BLaER1 treated with 17β-estradiol and CSF1 and Interleukin-3, amounts not matched to agents 10 nM and 100 nM (cell line): ENCODE measurements around the gene THBS1.
A peak's percentile ranks its signal among the peaks of the same experiment; 100 is the strongest.

Source experiments
- H3K27ac ChIP-seq, 11 experiments: shearing (Covaris generic); formaldehyde crosslinking; 2 replicates each; pipeline ENCODE4 v1.8.1; 2022
- H3K27me3 ChIP-seq, 11 experiments: shearing (Covaris generic); formaldehyde crosslinking; 2 replicates each; pipeline ENCODE4 v1.8.1; 2022
- H3K36me3 ChIP-seq, 11 experiments: shearing (Covaris generic); formaldehyde crosslinking; 2 replicates each; pipeline ENCODE4 v1.8.1; 2022
- H3K4me1 ChIP-seq, 10 experiments: shearing (Covaris generic); formaldehyde crosslinking; 2 replicates each; pipeline ENCODE4 v1.8.1; 2022
- H3K4me2 ChIP-seq, 11 experiments: shearing (Covaris generic); formaldehyde crosslinking; 2 replicates each; pipeline ENCODE4 v1.8.1; 2022
- H3K4me3 ChIP-seq, 10 experiments: shearing (Covaris generic); formaldehyde crosslinking; 2 replicates each; pipeline ENCODE4 v1.8.1; 2022
- H3K9ac ChIP-seq, 11 experiments: shearing (Covaris generic); formaldehyde crosslinking; 2 replicates each; pipeline ENCODE4 v1.8.1; 2022
- H3K9me3 ChIP-seq, 11 experiments: shearing (Covaris generic); formaldehyde crosslinking; replicated peaks in 1 of 11; 2 replicates each; pipeline ENCODE4 v1.8.1; 2022
- H4K20me1 ChIP-seq, 11 experiments: shearing (Covaris generic); formaldehyde crosslinking; 2 replicates each; pipeline ENCODE4 v1.8.1; 2022
- Cebpa-rat ChIP-seq, 11 experiments: shearing (Covaris generic); IDR thresholded peaks; 2 replicates each; pipeline ENCODE4 v1.8.1; 2022

Gene THBS1

DNA sequence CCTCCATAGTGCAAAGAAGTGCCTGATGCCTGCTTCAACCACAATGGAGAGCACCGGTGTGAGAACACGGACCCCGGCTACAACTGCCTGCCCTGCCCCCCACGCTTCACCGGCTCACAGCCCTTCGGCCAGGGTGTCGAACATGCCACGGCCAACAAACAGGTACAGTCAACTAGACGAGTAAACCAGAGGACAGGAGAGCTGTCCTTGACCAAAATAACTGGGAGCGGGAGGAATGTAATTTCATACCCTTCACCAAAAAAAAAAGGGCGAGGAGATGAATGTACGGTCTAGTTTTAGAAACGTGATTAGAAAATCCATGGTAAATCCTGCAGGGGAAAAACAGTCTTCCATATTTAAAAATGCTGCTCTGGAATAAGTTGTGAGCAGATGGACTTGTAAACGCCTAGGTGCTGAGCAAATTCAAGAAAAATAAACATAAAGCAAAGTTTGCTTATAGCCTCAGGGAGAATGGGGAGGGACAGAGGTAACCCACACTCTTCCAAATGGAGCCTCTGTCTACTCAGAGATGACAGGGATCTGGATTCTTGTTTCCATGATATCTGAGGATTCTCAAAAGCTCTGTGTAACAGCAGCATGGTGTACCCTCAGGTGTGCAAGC lies 8.4 kb downstream of the THBS1 start:
- peaks cover 0 to 8% (median 0%) of the 10 kb centered on the region in 10 experiments; a peak in 1 of 20 replicates for H3K4me1 ChIP-seq
- no peak overlapping the region for H3K4me2 ChIP-seq
- no peak overlapping the region for H3K9ac ChIP-seq
- H3K4me3 ChIP-seq, result no peak overlapping the region
- H4K20me1 ChIP-seq, result peaks cover 0 to 12% (median 0%) of the 10 kb centered on the region in 11 experiments; a peak in 1 of 22 replicates
- H3K36me3 ChIP-seq, result peaks cover 0 to 94% (median 0%) of the 10 kb centered on the region in 11 experiments; a peak in 5 of 22 replicates
- H3K27ac ChIP-seq, result no peak overlapping the region
- no peak for TF ChIP-seq Cebpa-rat (IDR thresholded peaks at IDR 0.05)
- H3K9me3 ChIP-seq, result no peaks in the 10 kb centered on the region
- no peaks in the 10 kb centered on the region; a peak in 1 of 22 replicates for H3K27me3 ChIP-seq

DNA sequence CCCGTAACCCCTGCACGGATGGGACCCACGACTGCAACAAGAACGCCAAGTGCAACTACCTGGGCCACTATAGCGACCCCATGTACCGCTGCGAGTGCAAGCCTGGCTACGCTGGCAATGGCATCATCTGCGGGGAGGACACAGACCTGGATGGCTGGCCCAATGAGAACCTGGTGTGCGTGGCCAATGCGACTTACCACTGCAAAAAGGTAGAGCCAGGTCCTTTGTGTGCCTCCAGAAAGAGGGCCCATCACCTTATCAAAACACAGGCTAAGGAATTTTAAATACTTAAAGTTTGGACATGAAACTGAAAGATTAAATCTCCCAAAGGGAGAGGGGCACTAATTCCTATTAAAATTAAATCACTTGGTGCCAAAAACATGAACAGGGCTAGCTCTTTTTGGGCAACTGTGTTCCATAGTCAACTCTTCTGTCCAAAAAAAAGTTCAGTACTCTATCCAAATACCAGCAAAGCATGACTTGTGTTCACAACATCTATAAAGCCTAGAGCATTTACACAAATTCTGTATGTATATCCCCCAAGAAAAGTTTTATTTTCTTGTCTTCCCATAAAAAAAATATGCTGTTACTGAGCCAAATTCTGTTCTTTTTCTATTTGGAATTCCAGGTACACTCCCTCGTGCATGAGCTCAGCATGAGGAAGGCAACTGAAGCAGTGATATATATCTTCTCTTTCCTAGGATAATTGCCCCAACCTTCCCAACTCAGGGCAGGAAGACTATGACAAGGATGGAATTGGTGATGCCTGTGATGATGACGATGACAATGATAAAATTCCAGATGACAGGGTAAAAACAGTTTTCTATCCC lies 9.2 kb downstream of the THBS1 start:
- Histone ChIP-seq H3K9ac (no peak overlapping the region), H3K4me3 (no peak overlapping the region), H3K4me2 (no peak overlapping the region), H3K9me3 (no peaks in the 10 kb centered on the region), H3K27ac (no peak overlapping the region), H4K20me1 (peaks cover 0 to 7% (median 0%) of the 10 kb centered on the region in 11 experiments; a peak in 1 of 22 replicates), H3K36me3 (peaks cover 0 to 95% (median 0%) of the 10 kb centered on the region in 11 experiments; a peak in 5 of 22 replicates), H3K4me1 (peaks cover 0 to 8% (median 0%) of the 10 kb centered on the region in 10 experiments; a peak in 1 of 20 replicates), H3K27me3 (no peaks in the 10 kb centered on the region)
- TF ChIP-seq Cebpa-rat (IDR thresholded peaks at IDR 0.05), result no peak

- H3K27me3 ChIP-seq, result no peaks in the 10 kb centered on the region
- H3K4me2 ChIP-seq, result no peak overlapping the region
- TF ChIP-seq Cebpa-rat (IDR thresholded peaks at IDR 0.05), result no peak
Observed at GRCh38 chr15:39591141-39591895, 10.4 kb downstream of the THBS1 start.

DNA sequence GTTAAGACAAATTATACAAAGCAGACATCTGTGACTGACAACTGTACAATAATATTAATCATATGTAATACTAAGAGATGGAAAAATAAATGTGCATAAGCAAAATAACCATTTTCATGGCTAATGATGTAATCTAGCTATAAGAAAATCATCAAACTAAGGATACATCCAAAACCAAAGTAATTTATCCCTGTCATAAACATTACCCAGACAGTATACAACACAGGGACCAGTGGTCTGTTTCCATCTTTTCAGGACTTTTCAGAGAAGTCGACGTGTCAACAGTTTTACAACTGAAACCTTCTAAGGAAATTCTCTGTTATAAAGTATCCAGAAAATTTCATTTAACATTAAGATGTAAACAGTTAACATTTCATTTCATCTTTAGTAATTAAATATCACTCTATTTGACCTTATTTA lies 11.0 kb downstream of the THBS1 start:
- no peak overlapping the region for H3K4me3 ChIP-seq
- H3K4me1 ChIP-seq, result peaks cover 0 to 8% (median 0%) of the 10 kb centered on the region in 10 experiments; a peak in 1 of 20 replicates
- H3K27ac ChIP-seq, result no peak overlapping the region
- no peaks in the 10 kb centered on the region for H4K20me1 ChIP-seq
- no peak overlapping the region for H3K9ac ChIP-seq
- H3K36me3 ChIP-seq, result peaks cover 0 to 86% (median 0%) of the 10 kb centered on the region in 11 experiments; a peak in 5 of 22 replicates
- no peak for TF ChIP-seq Cebpa-rat (IDR thresholded peaks at IDR 0.05)
- no peaks in the 10 kb centered on the region for H3K9me3 ChIP-seq
- no peaks in the 10 kb centered on the region for H3K27me3 ChIP-seq
- H3K4me2 ChIP-seq, result no peak overlapping the region

More at GRCh38 chr15:39591141-39591895, 10.4 kb downstream of the THBS1 start:
- Histone ChIP-seq H3K9ac (no peak overlapping the region), H3K4me3 (no peak overlapping the region), H3K4me1 (peaks cover 0 to 8% (median 0%) of the 10 kb centered on the region in 10 experiments; a peak in 1 of 20 replicates), H3K36me3 (peaks cover 0 to 92% (median 0%) of the 10 kb centered on the region in 11 experiments; a peak in 5 of 22 replicates), H3K27ac (no peak overlapping the region), H3K9me3 (no peaks in the 10 kb centered on the region), H4K20me1 (no peaks in the 10 kb centered on the region)

DNA sequence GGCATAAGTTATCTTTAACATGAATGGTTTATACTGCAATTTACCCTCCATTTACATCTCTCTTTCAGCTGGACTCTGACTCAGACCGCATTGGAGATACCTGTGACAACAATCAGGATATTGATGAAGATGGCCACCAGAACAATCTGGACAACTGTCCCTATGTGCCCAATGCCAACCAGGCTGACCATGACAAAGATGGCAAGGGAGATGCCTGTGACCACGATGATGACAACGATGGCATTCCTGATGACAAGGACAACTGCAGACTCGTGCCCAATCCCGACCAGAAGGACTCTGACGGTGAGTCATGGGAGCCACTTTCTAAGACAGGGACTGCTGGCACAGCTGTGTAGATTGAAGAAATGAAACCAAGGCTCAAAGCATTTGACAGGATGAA lies 11.6 kb downstream of the THBS1 start:
- Histone ChIP-seq H3K27ac (no peak overlapping the region), H3K4me1 (peaks cover 0 to 8% (median 0%) of the 10 kb centered on the region in 10 experiments; a peak in 1 of 20 replicates), H3K9me3 (no peaks in the 10 kb centered on the region), H3K4me2 (0 out of 22 replicates have a peak overlapping the region, but pooled peaks of 1 of the 11 experiments have one; percentile 15), H3K27me3 (no peaks in the 10 kb centered on the region), H3K36me3 (peaks cover 0 to 80% (median 0%) of the 10 kb centered on the region in 11 experiments; a peak in 5 of 22 replicates), H4K20me1 (no peaks in the 10 kb centered on the region), H3K4me3 (no peak overlapping the region), H3K9ac (no peak overlapping the region)
- no peak for TF ChIP-seq Cebpa-rat (IDR thresholded peaks at IDR 0.05)

- Histone ChIP-seq H3K4me2 (0 out of 22 replicates have a peak overlapping the region, but pooled peaks of 1 of the 11 experiments have one; percentile 15), H4K20me1 (no peaks in the 10 kb centered on the region), H3K9me3 (no peaks in the 10 kb centered on the region), H3K4me1 (peaks cover 0 to 8% (median 0%) of the 10 kb centered on the region in 10 experiments; a peak in 1 of 20 replicates), H3K9ac (no peak overlapping the region), H3K27ac (no peak overlapping the region), H3K36me3 (peaks cover 0 to 73% (median 0%) of the 10 kb centered on the region in 11 experiments; a peak in 5 of 22 replicates), H3K4me3 (no peak overlapping the region), H3K27me3 (no peaks in the 10 kb centered on the region)
- no peak for TF ChIP-seq Cebpa-rat (IDR thresholded peaks at IDR 0.05)
Observed at GRCh38 chr15:39593071-39593655, 12.3 kb downstream of the THBS1 start.

DNA sequence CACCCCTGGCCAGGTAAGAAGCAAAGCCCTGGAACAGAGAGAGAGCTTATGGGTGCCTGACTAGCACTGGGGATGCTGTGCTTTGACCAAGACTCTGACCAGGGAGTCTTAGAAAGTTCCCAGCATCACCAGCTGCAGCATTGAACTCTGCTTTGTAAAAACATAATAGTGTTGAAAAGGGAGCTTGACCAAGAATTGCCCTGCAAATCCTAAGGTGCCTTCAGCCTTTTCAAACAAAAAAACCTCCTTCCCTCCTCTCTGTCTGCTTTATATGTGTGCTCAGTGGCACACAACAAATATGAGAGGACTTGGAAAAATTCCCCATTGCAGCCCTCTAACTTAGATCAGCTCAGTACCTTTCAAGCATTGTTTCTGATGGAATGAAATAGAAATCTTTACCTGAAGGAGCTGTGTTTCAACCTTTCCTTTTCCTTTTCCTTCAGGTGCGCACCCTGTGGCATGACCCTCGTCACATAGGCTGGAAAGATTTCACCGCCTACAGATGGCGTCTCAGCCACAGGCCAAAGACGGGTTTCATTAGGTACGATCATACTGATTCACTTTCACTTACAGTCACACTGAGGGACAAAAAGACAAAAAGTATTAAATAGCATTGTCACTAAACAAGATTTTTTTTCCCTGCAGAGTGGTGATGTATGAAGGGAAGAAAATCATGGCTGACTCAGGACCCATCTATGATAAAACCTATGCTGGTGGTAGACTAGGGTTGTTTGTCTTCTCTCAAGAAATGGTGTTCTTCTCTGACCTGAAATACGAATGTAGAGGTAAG lies 13.0 kb downstream of the THBS1 start:
- H3K9me3 ChIP-seq, result no peaks in the 10 kb centered on the region
- H4K20me1 ChIP-seq, result no peaks in the 10 kb centered on the region
- H3K36me3 ChIP-seq, result peaks cover 0 to 67% (median 0%) of the 10 kb centered on the region in 11 experiments; a peak in 5 of 22 replicates
- peaks cover 0 to 8% (median 0%) of the 10 kb centered on the region in 10 experiments; a peak in 1 of 20 replicates for H3K4me1 ChIP-seq
- no peak overlapping the region for H3K27ac ChIP-seq
- H3K4me2 ChIP-seq, result no peak overlapping the region
- no peak overlapping the region for H3K4me3 ChIP-seq
- no peaks in the 10 kb centered on the region for H3K27me3 ChIP-seq
- no peak overlapping the region for H3K9ac ChIP-seq
- TF ChIP-seq Cebpa-rat (IDR thresholded peaks at IDR 0.05), result no peak
